Activated CD8-positive, alpha-beta memory T cell treated with anti-CD3 and anti-CD28 coated beads for 1 hour (primary cell): Measurements from ENCODE around the gene CIRBP.

Experiments used
- DNase-seq, 2 donors: peaks; one replicate each; pipeline ENCODE4 v3.0.0-alpha.2; 2020; ENCODE audit warnings: low read depth in 1 of 2; ENCODE audit errors: extremely low read depth in 1 of 2

CIRBP gene

GRCh38 chr19:1266916-1267476 is 2.1 kb upstream of the CIRBP start:
- DNase-seq, result peak in 1 of 2 donors; percentile 63

- no peak for DNase-seq
Observed at GRCh38 chr19:1267477-1268225, 1.5 kb upstream of the CIRBP start.

- no peak for DNase-seq
Observed at GRCh38 chr19:1268226-1269064, 687 bp upstream of the CIRBP start.

DNA sequence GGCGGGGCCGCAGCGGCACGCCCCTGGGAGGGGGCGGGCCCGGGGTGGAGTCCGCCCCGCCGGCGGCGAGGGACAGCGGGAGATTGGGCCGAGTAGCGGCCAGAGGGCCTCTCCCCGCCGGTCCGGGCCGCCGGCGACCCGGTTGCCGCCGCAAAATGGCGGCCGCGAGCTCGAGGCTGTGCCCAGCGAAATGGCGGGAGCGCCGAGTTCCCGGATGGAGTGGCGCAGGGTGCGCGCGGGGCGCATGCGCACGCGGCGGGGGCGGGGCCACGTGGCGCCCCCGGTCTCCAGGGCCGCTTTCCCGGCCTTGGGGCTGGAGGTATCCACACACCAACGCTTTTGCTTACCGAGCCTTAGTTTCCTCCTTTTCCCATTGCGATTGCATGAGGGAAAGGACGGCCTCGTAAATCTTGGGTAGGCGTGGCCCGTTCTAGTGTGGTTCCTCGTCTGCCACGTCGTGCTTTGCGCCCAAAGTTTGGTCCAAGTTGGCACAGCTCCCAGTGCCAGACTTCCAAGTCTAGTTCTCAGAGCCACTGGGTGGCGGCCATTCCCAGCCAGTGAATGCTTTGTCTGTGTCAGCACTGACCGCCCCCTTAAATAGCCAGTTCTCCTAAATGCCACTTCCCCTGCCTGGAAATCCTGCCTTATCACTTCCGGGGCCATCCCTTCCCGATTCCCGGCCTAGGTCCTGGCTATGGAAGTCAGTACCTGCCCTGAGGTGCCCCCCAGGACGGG is 513 bp downstream of the CIRBP start:
- DNase-seq, result peak in 1 of 2 donors; percentile 80

DNA sequence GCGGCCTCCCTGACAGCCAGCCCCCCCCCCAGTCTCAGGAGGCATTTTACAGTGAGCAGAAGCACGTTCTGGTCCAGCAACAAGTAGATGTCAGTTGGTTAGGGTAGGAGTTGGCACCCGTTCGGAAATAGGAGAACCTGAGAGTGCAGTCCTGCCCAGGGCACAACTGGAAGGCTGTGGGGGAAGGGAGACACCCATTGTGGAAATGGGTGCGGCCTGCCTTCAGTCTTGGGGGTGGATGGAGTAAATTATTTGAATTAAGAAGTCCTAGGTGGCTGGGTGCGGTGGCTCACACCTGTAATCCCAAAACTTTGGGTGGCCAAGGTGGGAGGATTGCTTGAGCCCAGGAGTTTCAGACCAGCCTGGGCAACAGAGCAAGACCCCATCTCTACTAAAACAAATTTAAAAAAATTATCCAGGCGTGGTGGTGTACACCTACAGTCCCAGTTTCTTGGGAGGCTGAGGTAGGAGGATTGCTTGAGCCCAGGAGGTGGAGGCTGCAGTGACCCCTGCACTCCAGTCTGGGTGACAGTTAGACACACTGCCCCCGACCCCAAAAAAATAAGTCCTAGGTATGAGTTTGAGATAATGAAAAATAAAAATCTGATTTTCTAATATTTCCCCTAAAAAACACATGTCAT is 1.2 kb downstream of the CIRBP start:
- DNase-seq, result no peak

- DNase-seq, result no peak
Observed at GRCh38 chr19:1270854-1271527, 1.9 kb downstream of the CIRBP start.

- DNase-seq, result no peak
Observed at GRCh38 chr19:1271528-1272422, 2.6 kb downstream of the CIRBP start.

GRCh38 chr19:1272423-1273262 is 3.5 kb downstream of the CIRBP start:
- DNase-seq, result no peak

DNA sequence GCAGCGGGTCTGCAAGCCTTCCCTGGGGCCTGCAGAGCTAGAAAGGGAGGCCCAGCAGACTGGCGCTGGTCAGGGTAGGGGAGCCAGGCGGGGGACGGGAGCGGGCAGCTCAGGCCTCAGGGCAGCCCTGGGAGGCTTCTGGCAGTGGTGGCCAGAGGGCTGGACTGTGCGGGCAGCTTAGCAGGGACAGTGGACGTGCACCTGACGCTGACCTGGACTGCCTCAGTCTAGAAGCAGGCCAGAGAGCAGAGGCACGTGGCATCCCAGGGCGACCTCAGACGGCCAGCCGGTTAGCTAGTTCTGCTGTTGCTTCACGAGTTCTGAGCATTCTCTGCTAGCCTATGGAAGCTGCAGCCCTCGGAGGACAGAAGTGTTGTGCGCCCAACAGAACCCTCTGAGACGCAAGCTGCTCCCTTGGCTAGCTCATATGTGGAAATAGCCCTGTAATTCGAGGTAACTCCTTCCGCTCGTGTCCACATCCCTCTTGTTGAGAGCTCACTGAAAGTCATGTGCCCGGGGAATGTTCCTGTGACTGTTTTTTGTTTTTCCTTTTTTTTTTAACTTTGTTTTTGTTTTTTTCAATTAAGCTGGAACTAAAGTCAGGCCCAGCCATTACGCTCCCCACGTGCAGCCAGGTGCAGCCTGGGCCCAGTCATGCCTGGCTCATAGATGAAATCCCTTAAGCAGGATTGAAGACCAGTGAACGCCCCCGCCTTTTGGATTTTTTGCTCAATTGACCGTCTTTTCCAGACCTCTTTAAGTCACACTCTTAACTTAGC is 4.3 kb downstream of the CIRBP start:
- DNase-seq, result no peak

DNA sequence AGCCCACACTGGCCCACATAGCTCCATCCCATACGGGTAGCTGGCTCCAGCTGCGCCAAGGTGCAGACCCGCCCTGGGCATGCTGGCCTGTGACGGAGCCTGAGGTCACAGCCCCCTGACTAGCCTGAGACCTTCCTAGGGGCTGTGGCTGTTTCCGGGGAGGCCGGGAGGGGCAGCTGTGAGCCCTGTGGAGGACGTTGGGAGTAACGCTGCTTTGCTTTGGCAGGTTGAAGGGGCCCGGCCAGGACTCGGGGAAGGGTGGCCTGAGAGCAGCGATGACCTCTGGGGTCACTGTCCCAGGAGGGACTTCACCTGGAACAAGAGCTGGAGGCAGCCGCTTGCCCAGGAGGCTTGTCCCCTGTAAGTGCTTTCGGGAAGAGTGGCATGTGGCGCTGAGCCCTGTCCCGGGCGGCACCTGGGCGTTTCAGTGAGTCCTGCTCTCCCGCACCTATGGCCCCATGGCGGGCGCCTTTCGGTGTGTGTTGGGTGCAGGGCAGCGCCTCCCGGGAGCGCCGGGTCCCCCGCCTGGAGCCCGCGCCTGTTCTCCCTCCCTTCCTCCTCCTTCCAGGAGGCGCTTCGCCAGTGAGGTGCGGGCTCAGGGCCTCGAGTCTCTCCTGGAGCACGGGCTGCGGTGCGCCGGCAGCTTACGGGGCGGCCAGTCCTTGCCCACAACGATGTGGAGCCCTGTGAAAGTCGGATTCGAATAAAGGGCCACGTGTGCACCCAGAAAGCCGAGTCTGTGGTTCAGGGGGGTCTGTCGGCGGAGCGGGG is 5.1 kb downstream of the CIRBP start:
- no peak for DNase-seq

- DNase-seq, result no peak
Observed at GRCh38 chr19:1274852-1275259, 5.7 kb downstream of the CIRBP start.

DNA sequence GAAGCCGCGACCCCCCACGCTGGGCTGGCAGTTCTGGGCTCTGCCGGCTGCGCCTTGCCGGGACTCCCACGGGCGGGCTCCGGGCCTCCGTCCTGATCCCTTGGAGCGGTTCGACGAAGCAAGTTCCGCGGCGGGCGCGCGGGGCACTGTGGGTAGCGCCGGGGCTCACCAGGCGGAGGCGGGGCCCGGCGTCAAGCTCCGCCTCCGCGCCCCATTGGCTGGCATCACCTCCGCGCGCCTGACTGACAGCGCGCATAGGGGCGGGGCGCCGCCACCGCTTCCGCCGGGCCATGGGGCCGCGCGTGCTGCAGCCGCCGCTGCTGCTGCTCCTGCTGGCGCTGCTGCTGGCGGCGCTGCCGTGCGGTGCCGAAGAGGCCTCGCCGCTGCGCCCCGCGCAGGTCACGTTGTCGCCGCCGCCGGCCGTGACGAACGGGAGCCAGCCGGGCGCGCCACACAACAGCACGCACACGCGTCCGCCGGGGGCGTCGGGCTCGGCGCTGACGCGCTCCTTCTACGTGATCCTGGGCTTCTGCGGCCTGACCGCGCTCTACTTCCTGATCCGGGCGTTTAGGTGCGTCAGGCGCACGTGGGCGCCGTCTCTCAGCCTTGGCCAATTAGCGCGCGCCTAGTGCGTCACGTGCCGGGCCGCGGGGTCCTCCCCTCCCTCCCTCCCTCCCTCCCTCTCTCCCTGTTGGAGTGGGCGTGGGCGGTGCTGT is 6.3 kb downstream of the CIRBP start, which contains the start of gene FAM174C:
FAM174C (plus strand) TSS at position 271 of the 716 bp plus-strand sequence; CDS start at position 291, 20 bp downstream.
- DNase-seq, result peak; percentile 91 to 96

GRCh38 chr19:1275976-1276627 is 7.0 kb downstream of the CIRBP start:
- no peak for DNase-seq

DNA sequence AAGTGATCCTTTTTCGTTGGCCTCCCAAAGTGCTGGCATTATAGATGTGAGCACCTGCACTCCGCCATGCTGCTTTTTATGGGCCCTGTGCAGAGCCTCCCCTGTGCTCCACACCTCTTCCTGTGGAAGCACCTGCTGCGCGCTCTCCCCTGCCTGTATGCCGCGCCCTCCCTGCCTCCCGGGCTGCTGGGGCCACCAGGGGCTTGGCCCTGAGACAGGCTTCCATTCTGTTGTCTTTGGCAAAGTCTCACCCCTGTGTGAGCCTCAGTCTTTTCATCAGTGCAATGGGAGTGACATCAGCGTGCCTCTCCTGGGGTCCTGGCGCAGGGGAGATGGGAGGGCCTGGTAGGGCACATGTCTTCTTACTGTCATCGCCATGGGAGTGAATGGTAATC is 7.5 kb downstream of the CIRBP start:
- DNase-seq, result no peak

GRCh38 chr19:1277061-1277460 is 7.9 kb downstream of the CIRBP start:
- DNase-seq, result no peak
